HUES48 (cell line): Measurements from ENCODE around the gene TNS1.

Experiments used
- H3K27ac ChIP-seq: one replicate; pipeline ENCODE4 v1.7.0; 2013; ENCODE audit warnings: low read depth, low read length, inconsistent platforms
- H3K27me3 ChIP-seq: 2 replicates; pipeline ENCODE4 v1.6.1; 2013; ENCODE audit warnings: mild to moderate bottlenecking, low read length; ENCODE audit not compliant: control insufficient read depth, insufficient read depth
- H3K36me3 ChIP-seq: 2 replicates; pipeline ENCODE4 v1.6.1; 2013; ENCODE audit warnings: low read length; ENCODE audit not compliant: control insufficient read depth, insufficient read depth
- H3K4me1 ChIP-seq: 2 replicates; pipeline ENCODE4 v1.6.1; 2013; ENCODE audit warnings: mild to moderate bottlenecking, low read length; ENCODE audit not compliant: control insufficient read depth, insufficient read depth
- H3K4me3 ChIP-seq: 2 replicates; pipeline ENCODE4 v1.5.1; 2013; ENCODE audit warnings: mild to moderate bottlenecking, low read depth, low read length
- H3K9ac ChIP-seq: 2 replicates; pipeline ENCODE4 v1.6.1; 2013; ENCODE audit warnings: mild to moderate bottlenecking, low read depth, low read length, moderate library complexity
- H3K9me3 ChIP-seq: 2 replicates; pipeline ENCODE4 v1.6.1; 2013; ENCODE audit warnings: low read length; ENCODE audit not compliant: control insufficient read depth, insufficient read depth

Gene TNS1

GRCh38 chr2:217986256-217986961 is 16.4 kb downstream of the TNS1 start:
- no peak overlapping the region for H3K9ac ChIP-seq
- peaks cover 7% of the 10 kb centered on the region for H3K4me1 ChIP-seq
- no peaks in the 10 kb centered on the region for H3K27me3 ChIP-seq
- H3K36me3 ChIP-seq: no peaks in the 10 kb centered on the region
- H3K4me3 ChIP-seq: no peak overlapping the region
- H3K27ac ChIP-seq: no peak overlapping the region
- H3K9me3 ChIP-seq: no peaks in the 10 kb centered on the region

GRCh38 chr2:217983276-217984233 is 19.2 kb downstream of the TNS1 start:
- H3K4me1 ChIP-seq: peaks cover 11% of the 10 kb centered on the region
- H3K36me3 ChIP-seq: no peaks in the 10 kb centered on the region
- H3K9ac ChIP-seq: no peak overlapping the region
- peaks cover 10% of the 10 kb centered on the region for H3K27me3 ChIP-seq
- H3K4me3 ChIP-seq: no peak overlapping the region
- no peak overlapping the region for H3K27ac ChIP-seq
- H3K9me3 ChIP-seq: no peaks in the 10 kb centered on the region

GRCh38 chr2:217981971-217982370 is 20.8 kb downstream of the TNS1 start:
- H3K36me3 ChIP-seq: no peaks in the 10 kb centered on the region
- H3K9me3 ChIP-seq: no peaks in the 10 kb centered on the region
- H3K27me3 ChIP-seq: peaks cover 21% of the 10 kb centered on the region
- H3K4me1 ChIP-seq: peaks cover 7% of the 10 kb centered on the region
- no peak overlapping the region for H3K27ac ChIP-seq
- H3K4me3 ChIP-seq: no peak overlapping the region
- H3K9ac ChIP-seq: no peak overlapping the region

GRCh38 chr2:217981084-217981730 is 21.6 kb downstream of the TNS1 start:
- Histone ChIP-seq H3K4me1 (peaks cover 7% of the 10 kb centered on the region), H3K9me3 (no peaks in the 10 kb centered on the region), H3K36me3 (no peaks in the 10 kb centered on the region), H3K9ac (no peak overlapping the region), H3K27me3 (peaks cover 28% of the 10 kb centered on the region), H3K27ac (no peak overlapping the region), H3K4me3 (no peak overlapping the region)

- Histone ChIP-seq H3K36me3 (no peaks in the 10 kb centered on the region), H3K9me3 (no peaks in the 10 kb centered on the region), H3K4me1 (peaks cover 7% of the 10 kb centered on the region), H3K4me3 (no peak overlapping the region), H3K9ac (no peak overlapping the region), H3K27ac (no peak overlapping the region), H3K27me3 (peaks cover 28% of the 10 kb centered on the region)
Measured at GRCh38 chr2:217980591-217980990, 22.2 kb downstream of the TNS1 start.

- no peak overlapping the region for H3K9ac ChIP-seq
Measured at GRCh38 chr2:217980036-217980435, 22.8 kb downstream of the TNS1 start.

GRCh38 chr2:217979151-217979811 is 23.5 kb downstream of the TNS1 start:
- Histone ChIP-seq H3K9me3 (no peaks in the 10 kb centered on the region), H3K4me3 (peak overlapping the region; percentile 79), H3K27me3 (peaks cover 28% of the 10 kb centered on the region), H3K9ac (no peak overlapping the region), H3K27ac (peak overlapping the region; percentile 69), H3K4me1 (peaks cover 7% of the 10 kb centered on the region), H3K36me3 (no peaks in the 10 kb centered on the region)

More at GRCh38 chr2:217980036-217980435, 22.8 kb downstream of the TNS1 start:
- Histone ChIP-seq H3K27ac (no peak overlapping the region), H3K4me3 (no peak overlapping the region), H3K27me3 (peaks cover 28% of the 10 kb centered on the region), H3K36me3 (no peaks in the 10 kb centered on the region), H3K4me1 (peaks cover 7% of the 10 kb centered on the region), H3K9me3 (no peaks in the 10 kb centered on the region)

- Histone ChIP-seq H3K27me3 (peaks cover 28% of the 10 kb centered on the region), H3K4me1 (peaks cover 7% of the 10 kb centered on the region), H3K9ac (0 out of 2 replicates have a peak overlapping the region, but pooled peaks have one; percentile 26), H3K9me3 (no peaks in the 10 kb centered on the region), H3K27ac (peak overlapping the region; percentile 69), H3K36me3 (no peaks in the 10 kb centered on the region), H3K4me3 (peak overlapping the region; percentile 79)
Measured at GRCh38 chr2:217978536-217979150, 24.2 kb downstream of the TNS1 start.

GRCh38 chr2:217977840-217978535 is 24.8 kb downstream of the TNS1 start:
- Histone ChIP-seq H3K9me3 (no peaks in the 10 kb centered on the region), H3K9ac (no peak overlapping the region), H3K4me1 (peaks cover 7% of the 10 kb centered on the region), H3K27me3 (peaks cover 28% of the 10 kb centered on the region), H3K27ac (no peak overlapping the region), H3K36me3 (no peaks in the 10 kb centered on the region), H3K4me3 (peak overlapping the region; percentile 79)

- H3K9ac ChIP-seq: no peak overlapping the region
- no peak overlapping the region for H3K27ac ChIP-seq
- peaks cover 28% of the 10 kb centered on the region for H3K27me3 ChIP-seq
- peaks cover 7% of the 10 kb centered on the region for H3K4me1 ChIP-seq
- no peaks in the 10 kb centered on the region for H3K36me3 ChIP-seq
- no peak overlapping the region for H3K4me3 ChIP-seq
- no peaks in the 10 kb centered on the region for H3K9me3 ChIP-seq
Measured at GRCh38 chr2:217976301-217976700, 26.5 kb downstream of the TNS1 start.
